ENCODE results near the gene LDHD.
A peak's percentile ranks its signal among the peaks of the same experiment; 100 is the strongest.

Gene LDHD

GRCh38 chr16:75079346-75079926 is 37.1 kb downstream of the LDHD start:
- no peak for DNase-seq

GRCh38 chr16:75078886-75079285 is 37.7 kb downstream of the LDHD start:
- no peak for DNase-seq

- DNase-seq = no peak
Observed at GRCh38 chr16:75075688-75076268, 40.8 kb downstream of the LDHD start.

GRCh38 chr16:75074920-75075687 is 41.5 kb downstream of the LDHD start:
- DNase-seq = peak; percentile 28

- no peak for DNase-seq
Observed at GRCh38 chr16:75074304-75074793, 42.2 kb downstream of the LDHD start.

- no peak for DNase-seq
Observed at GRCh38 chr16:75073545-75074303, 42.9 kb downstream of the LDHD start.

- no peak for DNase-seq
Observed at GRCh38 chr16:75072239-75072947, 44.2 kb downstream of the LDHD start.

- no peak for DNase-seq
Observed at GRCh38 chr16:75071621-75072020, 45.0 kb downstream of the LDHD start.

- DNase-seq = no peak
Observed at GRCh38 chr16:75070012-75070841, 46.4 kb downstream of the LDHD start.

GRCh38 chr16:75068085-75069031 is 48.2 kb downstream of the LDHD start:
- DNase-seq = no peak

GRCh38 chr16:75066861-75067447 is 49.6 kb downstream of the LDHD start:
- DNase-seq = no peak

GRCh38 chr16:75065521-75066149 is 50.9 kb downstream of the LDHD start:
- DNase-seq = no peak

GRCh38 chr16:75065149-75065505 is 51.5 kb downstream of the LDHD start:
- DNase-seq = no peak

GRCh38 chr16:75064403-75065148 is 52.0 kb downstream of the LDHD start:
- no peak for DNase-seq

- DNase-seq = no peak
Observed at GRCh38 chr16:75063549-75064088, 53.0 kb downstream of the LDHD start.

GRCh38 chr16:75062976-75063346 is 53.6 kb downstream of the LDHD start:
- no peak for DNase-seq

- no peak for DNase-seq
Observed at GRCh38 chr16:75062135-75062975, 54.2 kb downstream of the LDHD start.
